NK-92 (cell line): ENCODE measurements around the gene SEMA3A.

ENCODE experiments used
- DNase-seq: peaks from one replicate; lab custom pipeline; 2025; ENCODE audit not compliant: unreplicated experiment; lab: John Stamatoyannopoulos, UW

Gene SEMA3A

DNA sequence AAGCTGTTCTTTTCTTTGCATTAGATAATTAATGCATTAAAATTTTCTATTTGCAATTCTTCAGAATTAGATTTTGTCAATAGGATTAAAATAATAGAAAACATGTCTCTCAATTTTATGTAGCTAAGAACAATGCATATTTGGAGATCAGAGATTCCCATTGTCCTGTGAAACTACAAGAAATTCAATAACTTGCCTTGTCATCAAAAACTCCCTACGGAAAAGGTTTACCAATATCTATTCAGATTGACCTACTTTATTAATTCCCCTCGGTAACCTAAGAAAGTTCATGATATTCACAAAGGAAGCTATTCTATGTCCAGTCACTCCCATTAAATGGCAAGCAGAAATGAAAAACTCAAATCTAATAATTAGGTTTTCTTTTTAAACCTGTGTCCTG, 172.6 kb downstream of the SEMA3A start:
- DNase-seq = no peak

DNA sequence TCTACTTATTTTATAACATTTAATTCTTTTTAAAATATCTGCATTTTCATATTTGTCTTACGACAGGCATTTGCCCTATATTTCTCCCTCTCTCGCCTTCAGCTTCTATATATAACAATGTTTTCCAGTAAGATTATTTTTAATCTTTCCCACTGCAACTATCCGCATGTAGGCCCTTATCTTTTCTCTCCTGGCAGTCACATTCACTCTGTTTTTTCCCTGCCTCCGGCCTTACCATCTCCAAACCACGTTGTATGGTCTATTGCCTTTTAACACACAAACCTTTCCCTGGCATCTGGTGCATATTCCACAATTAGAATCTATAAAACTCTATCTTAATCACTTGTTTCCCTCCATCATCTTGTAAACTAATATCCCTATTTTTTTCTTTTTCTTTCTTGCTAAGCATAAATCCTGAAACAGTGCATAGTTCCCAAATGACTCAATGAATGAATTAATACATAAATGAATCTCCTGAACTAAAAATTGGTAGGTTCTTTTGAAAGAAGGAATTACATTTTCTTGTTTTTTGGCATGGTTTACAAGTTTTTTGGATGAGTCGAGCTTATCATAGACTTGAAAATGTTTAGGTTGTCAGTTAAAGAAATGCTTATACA, 173.2 kb downstream of the SEMA3A start:
- no peak for DNase-seq

DNA sequence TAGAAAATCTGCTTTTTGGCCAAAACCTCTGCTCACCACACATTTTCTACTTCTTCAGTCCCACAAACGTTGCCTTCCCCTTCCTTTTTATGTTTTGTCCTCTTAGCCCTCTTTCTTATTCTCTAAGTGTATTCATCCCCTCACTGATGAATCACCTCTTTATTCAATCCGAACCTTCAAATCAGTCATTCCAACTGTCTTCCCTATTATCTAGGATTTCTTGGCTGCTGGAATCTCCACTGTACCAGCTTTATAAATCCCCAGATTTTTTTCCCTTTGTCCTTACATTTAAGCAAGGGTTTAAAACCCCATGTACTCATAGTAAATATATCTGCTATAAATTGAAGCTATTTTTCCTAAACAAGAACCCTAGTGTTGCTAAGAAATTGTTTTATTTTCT, 176.9 kb downstream of the SEMA3A start:
- no peak for DNase-seq

DNA sequence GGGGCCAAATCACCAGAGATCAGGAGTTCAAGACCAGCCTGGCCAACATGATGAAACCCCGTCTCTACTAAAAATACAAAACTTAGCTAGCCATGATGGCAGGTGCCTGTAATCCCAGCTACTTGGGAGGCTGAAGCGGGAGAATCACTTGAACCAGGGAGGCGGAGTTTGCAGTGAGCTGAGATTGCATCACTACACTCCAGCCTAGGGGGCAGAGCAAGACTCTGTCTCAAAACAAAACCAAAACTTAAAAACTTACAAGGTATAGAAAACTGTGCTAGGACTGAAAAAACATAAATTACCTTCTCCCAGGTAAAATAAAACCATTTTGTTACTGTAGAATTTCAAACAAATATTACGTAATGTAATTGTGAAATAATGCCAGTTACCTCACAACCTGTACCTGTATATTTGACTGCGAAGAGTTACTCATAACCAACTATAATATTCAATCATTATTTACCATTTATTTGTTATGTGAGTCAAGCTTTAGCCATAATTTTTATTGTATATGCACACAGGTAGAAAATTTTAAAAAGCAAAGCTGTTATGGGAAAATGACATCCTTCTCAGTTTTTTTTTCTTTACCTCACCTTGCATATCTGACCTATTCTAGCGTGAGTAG, 180.9 kb downstream of the SEMA3A start:
- DNase-seq = no peak

DNA sequence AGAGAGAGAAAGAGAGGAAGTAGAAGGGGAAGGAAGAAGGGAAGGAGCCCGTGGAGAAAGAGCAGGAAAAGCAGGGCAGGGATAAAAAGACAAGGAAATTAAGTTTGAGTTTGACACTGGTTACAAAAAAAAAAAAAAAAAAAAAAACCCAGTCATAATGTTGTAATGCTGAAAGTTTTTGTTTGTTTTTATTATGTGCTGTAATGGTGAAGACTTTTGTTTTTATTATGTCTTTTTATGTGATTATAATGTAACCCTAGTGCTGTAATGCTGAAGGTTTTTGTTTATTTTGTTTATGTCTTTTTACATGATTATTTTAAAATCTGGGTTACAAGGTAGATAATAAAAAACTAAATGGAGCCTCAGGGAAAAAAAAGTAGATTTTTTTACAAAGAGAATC, 184.8 kb downstream of the SEMA3A start:
- no peak for DNase-seq

DNA sequence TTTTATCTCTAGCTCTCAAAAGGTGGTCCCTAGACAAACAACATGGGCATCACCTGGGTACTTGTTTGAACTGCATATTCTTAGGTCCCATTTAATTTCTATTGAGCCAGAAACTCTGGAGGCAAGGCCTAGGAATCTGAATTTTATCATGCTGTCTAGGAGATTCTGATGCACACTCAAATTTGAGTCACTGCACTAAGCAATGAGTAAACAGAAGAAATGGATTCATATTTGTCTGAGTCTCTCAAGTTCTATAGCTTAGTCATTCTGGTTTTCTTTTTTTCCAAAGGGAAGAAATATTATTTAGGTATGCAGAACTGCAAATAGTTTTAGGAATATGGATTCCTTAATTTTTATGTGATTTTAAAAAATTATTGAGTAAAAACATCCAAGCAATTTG, 185.5 kb downstream of the SEMA3A start:
- DNase-seq = no peak

DNA sequence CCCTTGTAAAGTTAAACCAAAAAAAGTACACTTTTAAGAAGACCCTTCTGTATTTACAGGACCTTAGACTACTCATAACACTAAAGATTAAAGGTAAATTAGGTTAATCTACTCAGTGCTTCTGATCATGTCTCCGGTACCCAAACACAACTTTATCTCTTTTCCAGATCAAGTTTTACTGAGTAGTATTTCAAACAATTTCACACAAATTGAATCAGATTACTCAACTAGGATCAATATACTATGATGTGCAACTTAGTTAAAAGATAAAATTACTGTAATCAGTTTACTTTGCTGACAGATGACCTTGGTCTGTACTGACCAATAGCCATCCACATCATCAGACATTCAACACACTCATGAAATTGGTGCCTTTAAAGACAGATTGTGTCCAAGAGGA, 191.4 kb downstream of the SEMA3A start:
- no peak for DNase-seq

DNA sequence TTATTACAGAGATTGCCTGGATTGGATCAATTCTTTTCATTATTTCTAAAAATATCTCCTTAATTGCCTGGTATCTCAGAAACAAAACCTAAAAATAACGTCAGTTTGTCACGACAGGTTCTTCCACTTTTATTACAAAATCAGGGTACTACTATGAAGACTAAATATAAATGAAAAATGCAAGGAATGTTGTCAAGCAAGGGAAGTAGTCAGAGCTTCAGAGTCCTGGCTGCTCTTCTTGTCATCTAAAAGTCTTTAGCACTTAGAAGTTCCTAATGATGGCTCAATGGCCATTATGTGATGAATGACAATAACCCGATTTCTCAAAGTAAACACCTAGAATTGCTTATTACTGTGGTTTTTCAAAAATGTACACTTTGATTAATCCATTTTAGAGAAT, 192.2 kb downstream of the SEMA3A start:
- DNase-seq = no peak

DNA sequence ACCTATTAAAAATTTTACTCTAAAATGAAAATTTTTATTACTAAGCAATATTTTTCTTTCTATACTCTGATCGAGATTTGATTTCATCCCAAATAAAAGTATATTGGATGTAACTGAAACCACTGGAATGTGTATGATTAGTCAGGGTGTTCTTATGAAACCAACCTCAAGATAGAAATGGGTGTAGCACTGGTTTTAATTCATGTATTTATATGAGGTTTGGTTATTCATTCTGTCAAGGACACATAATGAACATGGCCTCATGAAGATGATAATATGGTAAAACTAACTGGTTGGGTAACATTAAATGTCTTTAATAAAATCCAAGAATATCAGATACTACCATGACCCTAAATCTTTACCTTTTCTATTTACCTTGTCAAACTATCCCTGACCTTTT, 197.7 kb downstream of the SEMA3A start:
- no peak for DNase-seq

DNA sequence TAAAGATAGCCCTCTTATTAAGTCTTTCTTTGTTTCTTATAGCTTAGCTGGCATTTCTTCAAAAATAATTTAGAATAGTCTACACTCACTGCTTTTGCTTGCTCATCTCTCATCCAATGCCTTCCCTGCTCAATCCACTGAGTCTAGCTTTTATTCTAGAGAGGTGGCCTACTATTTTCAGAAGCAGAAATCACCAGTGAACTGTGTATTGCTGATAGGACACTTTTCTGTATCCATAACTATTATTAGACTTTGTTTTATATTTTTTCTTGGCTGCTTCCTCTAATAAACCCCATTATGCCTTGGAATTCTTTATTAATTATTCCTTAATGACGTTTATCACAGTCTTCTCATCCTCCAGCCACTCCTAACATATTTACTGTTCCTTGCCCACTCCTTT, 206.8 kb downstream of the SEMA3A start:
- DNase-seq = no peak

DNA sequence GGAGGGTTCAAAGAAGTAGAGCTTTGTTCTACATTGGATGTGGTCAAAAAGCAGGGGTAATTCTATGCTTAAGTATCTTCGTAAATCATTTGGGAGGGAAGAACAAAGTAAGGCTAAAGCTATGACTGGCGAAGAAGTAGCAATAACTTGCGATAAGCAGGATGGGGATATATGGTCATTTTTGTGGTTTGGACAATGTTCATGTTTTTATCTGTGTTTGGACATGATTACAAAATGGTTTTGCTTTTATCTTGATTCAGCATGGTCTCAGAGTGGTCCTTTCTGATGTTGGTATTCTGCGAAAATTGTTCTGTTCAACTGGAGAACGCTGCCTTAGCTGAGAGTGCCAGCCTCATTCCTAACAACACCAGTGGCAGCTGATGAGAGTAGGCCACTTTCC, 208.8 kb downstream of the SEMA3A start:
- DNase-seq = no peak

DNA sequence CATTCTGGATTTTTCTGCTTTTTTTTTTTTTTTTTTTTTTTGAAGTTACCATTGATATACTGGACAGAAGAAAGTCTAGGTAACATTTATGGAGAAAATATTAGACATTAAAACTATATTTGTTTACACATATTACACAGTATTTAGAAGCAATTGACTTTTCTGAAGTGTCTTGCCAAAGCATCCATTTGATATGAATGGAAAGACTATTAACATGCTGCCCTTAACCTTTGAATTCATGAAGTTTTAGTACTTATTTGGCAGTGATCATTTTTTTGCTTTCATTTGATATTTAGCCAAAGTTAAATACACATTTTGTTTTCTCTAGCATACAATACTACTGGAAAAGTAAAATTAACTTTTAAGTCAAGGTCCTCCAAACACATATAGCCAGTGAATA, 210.0 kb downstream of the SEMA3A start:
- no peak for DNase-seq

DNA sequence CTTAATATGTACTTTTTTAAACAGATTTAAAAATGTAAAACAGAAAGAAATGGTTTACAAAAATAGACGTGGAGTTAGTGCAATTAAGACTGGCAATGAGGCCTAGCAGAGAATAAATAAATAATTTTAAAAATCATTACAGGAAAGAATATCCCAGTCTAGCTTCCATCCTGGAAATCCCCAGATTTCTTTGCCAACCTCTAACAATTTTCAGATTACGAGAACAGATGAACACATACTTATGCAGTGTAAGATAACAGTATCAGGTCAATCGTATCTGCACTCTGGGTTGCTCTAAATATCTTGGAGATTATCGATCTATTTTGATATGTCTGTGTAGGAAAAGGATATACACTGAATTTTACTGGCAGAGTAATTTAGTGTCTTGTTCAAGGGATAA, 210.5 kb downstream of the SEMA3A start:
- DNase-seq = no peak

DNA sequence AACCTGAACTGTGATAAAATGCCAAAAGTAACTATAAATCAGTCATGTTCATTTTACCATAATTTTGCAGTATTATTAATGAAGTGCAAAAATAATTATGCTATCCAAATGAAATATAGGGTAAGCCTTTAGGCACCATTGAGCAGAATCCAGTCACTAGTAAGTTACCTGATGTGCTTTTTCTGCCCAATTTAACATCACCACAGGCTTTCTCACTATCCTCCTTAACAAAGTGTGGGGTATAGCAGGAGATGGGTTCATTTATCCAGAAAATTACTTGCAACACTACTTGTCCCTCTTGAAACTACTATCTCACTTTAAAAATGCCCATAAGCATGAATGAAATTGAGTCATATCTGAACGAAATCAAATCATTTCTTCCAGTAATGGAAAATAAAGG, 211.0 kb downstream of the SEMA3A start:
- no peak for DNase-seq

DNA sequence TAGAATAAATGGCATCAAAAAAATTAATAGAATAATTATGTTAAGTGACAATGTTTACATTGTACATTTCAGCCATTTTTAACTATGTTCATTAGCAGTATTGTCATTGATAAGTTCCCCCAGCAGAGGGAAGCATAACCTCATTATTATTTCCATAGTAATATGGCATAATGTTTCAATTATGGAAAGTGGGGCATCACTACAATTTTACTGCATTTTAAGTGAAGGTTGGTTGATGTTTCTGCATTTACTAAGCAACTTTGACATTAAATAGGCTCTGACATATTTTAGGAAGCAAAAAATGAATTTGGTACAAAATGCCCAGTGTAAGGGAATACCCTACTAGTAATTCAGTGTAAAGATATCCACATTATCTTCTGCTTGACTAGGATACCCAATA, 218.3 kb downstream of the SEMA3A start:
- no peak for DNase-seq

DNA sequence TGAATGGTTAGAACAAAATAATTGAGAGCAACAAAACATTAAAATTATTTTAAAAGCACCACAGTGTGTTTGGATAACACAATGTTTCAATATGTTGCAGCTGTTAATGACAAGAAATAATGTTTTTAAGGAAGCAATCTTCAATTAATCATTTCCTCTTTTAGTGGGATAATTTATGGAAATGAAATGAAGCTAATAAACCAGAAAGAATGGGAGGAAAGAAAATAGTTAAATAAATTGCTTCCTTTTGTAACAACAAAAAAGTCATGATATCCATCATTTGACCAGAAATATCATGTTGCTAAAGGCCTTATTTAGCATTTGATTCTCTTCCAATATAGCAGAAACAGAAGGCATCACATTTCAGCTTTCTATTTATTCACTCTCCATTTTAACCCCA, 224.5 kb downstream of the SEMA3A start:
- no peak for DNase-seq

DNA sequence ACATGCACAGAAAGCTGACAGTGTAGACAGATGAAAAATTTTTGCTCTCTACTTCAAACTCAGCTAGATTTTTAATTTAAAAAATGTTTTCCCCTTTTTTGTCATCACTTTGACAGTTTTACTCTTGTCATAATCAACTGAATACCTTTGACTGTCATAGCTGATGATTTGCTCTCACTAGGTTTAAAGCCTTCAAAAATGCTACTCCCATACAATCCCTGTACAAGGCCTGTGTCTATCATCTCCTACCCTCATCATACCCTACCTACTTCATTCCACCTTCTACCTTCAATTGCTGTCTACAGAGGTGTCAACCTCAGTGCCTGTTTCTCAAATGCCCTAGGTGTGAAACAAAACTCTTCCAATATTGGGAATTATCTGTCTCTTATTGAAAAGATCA, 230.3 kb downstream of the SEMA3A start:
- no peak for DNase-seq

DNA sequence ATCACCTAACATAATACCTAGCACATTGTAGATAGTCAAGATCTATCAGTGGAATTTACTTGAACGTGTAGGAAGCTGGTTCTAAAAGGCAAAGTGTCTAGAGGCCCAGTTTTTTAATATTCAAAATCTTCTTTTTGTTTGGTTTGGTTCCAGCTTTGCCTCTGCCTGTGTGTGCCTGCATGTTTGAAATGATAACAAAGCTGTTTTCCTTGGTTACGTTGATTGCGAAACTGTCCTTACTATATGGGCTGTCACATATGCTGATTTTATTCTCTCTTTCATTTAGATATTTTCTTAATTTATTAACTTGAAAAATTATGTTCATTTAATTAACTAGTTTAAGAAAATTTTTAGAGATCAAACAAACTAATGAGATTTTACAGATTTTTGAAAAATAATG, 237.3 kb downstream of the SEMA3A start:
- DNase-seq = no peak

DNA sequence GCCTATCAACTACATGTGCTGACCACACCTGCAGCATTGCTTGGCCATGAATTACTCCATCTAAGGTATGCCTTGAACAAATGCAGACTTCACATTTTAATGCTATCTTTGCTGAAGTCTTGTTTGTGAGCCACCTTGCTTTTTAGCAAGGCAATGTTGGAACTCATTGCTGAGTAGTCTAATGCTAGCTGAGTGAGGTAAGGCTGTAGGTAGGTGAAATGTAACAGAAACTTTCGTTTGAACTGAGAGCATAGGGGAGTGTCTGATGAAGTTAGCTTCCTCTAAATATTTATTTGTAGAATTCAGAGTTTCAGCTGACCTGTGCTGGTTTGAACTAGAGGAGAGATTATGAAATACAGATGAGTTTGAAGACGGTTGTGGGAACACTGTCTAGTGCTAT, 238.5 kb downstream of the SEMA3A start:
- DNase-seq = no peak

DNA sequence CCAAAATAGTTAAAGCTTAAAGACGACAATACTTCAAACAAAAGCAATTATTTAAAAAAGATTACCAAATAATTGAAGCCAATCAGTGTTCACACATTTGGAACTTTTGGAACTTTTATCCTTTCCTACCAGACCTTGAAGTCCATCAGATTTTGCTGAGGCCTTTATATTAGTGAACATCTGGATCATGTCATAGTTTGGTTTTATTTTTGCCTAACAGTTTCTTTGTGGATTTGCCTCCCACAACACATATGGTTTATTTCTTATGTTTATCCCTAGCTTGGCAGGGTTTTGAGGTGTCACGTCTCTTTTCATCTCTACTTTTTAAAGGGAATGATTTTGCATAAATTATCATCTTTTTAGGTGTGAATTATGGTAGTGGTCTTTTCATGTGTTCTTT, 242.4 kb downstream of the SEMA3A start:
- no peak for DNase-seq

DNA sequence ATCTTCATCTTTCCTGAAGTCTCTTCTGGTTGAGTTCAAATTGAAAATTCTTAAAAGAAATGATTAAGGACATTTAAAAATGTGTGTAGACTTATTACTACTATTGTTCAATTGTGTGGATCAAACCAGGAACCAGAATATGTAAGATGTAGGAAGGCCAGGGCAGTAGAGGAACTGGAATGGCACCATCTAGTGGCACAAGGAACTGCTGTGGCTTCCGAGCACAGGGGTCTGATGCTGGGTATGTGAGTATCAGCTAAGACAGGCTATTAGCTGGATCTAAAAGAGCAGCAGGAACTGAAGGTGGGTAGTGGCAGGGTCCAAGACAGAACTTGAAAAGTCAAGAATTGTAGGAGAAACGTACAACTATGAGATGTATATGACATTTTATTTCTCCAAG, 247.3 kb downstream of the SEMA3A start:
- DNase-seq = no peak

DNA sequence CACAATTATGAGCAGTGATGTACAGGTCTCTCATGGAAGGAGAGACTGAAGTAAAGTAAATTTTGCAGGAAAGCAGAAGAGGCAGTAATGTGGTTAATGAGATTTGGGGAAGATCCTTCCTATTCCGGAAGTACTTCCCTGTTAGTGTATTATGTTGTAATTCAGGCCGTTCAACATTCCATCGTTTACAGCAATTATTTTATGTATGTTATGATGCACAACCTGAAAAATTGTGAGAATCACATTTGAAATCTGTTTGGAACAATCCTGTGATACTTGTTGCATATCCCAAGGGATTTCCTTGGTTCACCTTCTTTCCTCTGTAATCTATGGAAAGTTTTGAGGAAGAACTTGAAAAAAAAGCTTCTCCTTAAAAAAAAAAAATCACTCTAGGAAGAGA, 247.8 kb downstream of the SEMA3A start:
- DNase-seq = no peak

DNA sequence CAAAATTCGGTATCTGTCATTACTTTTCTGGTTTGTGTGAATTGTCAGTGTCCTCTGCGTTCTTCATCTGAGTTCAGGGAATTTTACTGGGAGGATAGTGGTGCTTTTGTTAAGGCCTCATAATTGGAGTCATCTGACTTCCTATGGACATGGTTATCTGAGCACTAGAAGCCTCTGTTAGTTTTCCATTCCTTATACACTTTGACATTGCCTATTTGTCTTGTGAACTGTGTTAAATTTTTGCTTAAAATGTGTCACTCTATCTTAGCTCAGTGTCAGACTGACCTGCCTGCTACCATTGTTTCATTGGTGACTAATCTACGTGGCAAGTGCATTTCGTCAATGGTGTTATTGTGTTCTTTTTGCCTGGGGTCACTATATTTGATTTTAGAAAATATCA, 253.3 kb downstream of the SEMA3A start:
- DNase-seq = no peak
